AG10803 (cell line): ENCODE results near the gene BFSP1.

Source experiments
- DNase-seq: peaks from one replicate; pipeline ENCODE4 v3.0.0; 2010; ENCODE audit warnings: low read depth
- H3K4me3 ChIP-seq: 2 replicates; pipeline ENCODE4 v1.5.1; 2011; ENCODE audit warnings: mild to moderate bottlenecking, low read length, control low read depth
- CTCF ChIP-seq: conservative IDR thresholded peaks from 2 replicates; pipeline ENCODE4 v1.5.1; 2011; ENCODE audit warnings: mild to moderate bottlenecking, low read length, control low read depth, inconsistent platforms

BFSP1 gene

DNA sequence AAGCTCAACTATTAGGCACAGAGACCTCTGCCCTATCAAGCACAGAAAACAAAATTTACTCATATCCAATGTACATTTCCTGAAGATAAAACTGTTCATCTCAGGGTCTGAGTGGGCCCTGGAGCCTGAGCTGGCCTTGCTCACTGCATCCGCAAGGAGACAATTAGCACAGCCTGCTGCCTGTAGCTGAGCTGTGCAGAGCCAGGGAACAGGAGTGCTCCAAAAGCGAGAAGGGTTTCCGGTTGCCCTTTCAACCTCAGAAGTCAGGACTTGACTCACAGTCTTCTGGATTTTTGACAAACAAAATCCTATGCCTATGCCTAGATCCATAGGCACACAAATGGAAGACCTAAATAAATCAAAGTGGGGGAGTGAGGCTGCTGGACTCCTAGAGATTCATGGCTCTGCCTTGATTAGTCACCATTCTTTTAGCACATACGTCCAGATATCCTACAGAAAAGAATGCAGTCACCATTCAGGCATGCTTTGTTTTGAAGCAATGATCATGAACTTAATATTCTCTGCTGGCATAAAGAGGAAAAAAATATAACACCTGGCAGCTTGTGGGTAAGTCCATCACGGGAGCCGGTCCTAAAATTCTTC lies 73.5 kb downstream of the BFSP1 start:
- no peak for TF ChIP-seq CTCF
- DNase-seq = no peak
- no peak overlapping the region for H3K4me3 ChIP-seq

GRCh38 chr20:17457079-17457478 lies 74.1 kb downstream of the BFSP1 start:
- no peak for DNase-seq
- H3K4me3 ChIP-seq = no peak overlapping the region
- no peak for TF ChIP-seq CTCF

GRCh38 chr20:17456279-17456678 lies 74.9 kb downstream of the BFSP1 start:
- no peak for DNase-seq
- TF ChIP-seq CTCF = no peak
- H3K4me3 ChIP-seq = no peak overlapping the region

DNA sequence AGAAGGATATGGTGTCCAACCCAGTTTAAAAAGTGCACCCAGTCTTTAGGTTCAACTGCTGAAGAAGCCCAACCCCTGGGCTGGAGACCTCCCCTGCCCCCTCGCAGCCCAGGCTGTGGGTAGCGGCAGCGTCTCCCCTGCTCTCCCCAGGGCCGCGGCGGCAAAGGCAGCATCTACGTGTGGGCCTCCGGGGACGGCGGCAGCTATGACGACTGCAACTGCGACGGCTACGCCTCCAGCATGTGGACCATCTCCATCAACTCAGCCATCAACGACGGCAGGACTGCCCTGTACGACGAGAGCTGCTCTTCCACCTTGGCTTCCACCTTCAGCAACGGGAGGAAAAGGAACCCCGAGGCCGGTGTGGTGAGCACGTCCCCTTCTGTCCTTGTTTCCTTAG lies 77.6 kb downstream of the BFSP1 start:
- TF ChIP-seq CTCF = no peak
- DNase-seq = no peak
- H3K4me3 ChIP-seq = no peak overlapping the region

DNA sequence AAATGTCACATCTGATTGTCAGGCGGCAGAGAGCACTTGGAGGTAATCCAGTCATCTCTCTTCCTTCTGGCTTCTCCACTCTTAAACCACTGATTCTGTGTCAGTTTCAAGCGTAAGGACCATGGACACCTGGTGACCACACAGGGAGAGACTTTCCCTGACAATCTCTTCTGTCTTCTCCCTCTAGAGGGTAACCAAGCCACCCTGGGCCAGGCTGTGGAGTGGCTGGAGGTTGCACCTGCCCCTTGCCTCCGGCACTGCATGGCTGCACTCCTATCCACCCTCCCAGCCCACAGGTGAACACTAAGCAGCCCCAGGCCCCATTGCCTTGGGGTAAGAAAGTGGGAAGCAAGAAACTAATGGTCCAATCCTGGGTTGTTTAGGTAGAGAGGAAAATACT lies 78.7 kb downstream of the BFSP1 start:
- no peak for DNase-seq
- H3K4me3 ChIP-seq = no peak overlapping the region
- TF ChIP-seq CTCF = no peak

DNA sequence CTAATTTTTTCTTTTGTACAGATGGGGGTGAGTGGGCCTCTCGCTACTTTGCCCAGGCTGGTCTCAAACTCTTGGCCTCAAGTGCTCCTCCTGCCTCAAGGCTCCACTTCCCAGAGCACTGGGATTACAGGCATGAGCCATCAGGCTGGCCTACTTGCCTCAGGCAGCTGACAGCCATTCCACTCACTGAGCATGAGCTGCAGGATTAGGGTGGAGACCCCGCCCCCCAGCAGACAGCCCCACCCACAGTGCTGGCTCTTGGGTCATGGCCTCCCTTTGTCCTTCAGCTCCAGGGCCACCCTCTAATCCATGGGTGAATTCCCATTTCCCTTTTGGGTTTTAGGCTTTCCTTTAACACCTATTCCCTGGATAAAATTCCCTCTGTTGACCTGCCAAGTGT lies 82.1 kb downstream of the BFSP1 start:
- H3K4me3 ChIP-seq = no peak overlapping the region
- no peak for TF ChIP-seq CTCF
- DNase-seq = no peak

GRCh38 chr20:17448071-17448470 lies 83.1 kb downstream of the BFSP1 start:
- no peak for TF ChIP-seq CTCF
- no peak for DNase-seq
- H3K4me3 ChIP-seq = no peak overlapping the region
